ENCODE measurements around the gene AGAP1.
A peak's percentile ranks its signal among the peaks of the same experiment; 100 is the strongest.
"Not testable (repeated sequence)": the region's sequence is repeated elsewhere in the genome, so short reads cannot be mapped to it uniquely, and the experiment has no call there.

Gene AGAP1

DNA sequence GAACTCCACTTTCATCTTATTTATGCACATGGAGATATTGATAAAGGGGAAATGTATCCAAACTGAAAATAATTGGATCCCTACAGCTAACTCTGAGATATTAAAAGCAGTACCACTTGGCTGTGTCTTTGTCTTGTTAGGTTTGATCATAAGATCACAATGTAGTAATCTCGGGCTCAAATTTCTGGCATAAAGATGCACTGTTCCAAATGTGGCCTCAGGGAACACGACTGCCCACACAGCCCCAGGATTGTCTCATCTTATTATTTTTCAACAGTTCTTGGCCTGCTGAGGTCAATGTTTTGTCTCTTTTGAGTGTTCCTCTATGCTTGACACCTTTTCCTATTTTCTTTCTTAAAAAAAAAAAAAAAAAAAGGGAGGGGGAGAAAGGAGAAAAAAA lies 560.3 kb downstream of the AGAP1 start:
- no peak for DNase-seq

DNA sequence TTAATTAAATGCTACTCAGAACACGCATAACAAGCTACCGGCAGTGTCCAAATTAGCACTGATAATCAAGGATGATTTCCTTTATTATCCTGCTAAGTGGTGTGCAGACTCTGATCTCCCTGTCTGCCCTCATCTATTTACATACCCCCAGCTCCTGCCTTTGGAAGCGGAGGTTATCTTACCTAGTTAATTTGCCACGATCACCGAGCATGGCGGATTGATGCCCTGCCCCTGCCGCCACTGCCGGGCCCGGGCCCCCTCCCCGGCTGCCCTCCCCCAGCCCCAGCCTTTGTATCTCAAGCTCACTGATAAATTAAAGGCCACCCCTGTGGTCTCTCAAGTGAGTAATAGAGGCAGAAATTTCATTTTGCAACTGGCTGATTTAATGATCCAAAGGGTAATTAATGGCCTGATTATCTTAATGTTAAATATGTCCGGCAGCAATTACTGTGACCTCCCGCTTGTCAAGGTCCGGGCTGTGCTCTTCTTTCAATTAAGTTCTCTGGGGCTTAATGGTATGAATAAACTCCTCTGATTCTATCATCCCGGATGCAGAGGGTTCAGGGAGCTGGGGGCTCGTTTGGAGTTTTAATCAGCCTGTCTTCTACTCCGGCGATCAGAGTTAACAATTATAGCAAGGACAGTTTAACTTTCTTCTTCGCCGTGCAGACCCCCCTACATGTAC lies 560.9 kb downstream of the AGAP1 start:
- no peak for DNase-seq

DNA sequence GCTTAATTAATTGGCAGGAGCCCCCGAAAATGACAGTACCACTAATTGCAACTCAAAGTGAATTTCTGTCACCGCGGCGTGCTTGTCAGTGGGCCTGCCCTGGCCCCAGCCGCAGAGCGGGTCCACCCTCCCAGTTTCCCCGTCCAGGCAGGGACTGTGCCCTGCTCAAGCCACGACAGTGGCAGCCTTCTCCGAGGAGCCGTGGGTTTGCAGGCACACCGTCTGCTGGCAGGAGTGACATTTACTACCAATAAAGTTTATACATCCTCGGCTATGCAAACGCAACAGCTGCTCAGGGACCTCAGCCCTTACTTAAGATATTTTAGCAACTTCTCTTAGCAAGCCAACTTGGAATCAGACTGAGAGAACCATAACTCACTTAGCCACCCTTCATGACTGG lies 561.6 kb downstream of the AGAP1 start:
- no peak for DNase-seq

DNA sequence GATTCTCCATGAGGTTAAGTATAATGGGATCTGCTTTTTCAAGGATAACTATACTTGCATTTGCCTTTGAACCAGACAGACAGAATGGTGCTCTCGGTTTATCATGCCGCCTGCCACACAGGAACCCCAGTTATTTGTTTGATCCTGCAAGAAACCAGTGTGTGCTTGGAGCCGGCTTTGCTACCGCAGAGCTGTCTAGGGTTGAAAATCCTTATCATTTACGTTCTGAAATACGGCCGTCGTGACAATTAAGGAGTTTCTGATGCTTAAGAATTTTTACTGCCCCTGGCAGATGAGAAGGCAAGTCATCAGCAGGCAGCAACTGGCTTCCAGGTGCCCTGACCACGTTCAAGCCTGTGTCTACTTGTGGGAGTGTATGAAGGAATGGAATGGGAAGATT lies 562.3 kb downstream of the AGAP1 start:
- no peak for DNase-seq

DNA sequence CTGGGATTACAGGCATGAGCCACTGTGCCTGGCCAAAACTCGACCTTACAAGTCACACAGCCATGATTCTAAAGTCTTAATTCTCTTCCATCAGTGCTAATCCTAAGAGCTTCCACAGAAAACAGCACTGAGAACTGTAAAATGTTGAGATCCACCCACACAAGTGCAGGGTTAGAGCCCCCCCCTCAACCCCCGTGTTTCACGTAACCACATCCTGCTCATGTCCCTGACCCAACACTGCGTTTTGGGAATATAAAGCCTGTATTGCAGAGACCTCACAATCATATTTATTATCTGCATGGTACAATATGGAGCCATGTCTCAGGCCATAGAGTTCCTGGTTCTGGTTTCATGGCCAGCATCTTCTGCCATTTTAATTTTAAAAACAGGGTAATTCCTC lies 563.5 kb downstream of the AGAP1 start:
- no peak for DNase-seq

DNA sequence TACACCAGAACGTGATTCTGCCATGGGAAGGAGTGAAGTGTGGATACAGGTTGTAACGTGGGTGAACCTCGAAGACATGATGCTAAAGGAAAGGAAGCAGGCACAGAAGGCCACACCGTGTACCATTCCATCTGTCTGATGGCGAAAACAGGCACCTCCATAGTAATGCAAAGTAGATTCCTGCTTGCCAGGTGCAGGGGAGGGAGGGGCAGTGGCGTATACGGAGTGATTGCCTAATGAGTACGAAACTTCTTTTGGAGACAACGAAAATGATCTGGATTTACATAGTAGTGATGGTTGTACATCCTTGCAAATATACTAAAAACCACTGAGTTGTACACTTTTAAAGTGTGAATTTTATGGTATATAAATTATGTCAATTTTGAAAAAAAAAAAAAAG lies 567.7 kb downstream of the AGAP1 start:
- no peak for DNase-seq

DNA sequence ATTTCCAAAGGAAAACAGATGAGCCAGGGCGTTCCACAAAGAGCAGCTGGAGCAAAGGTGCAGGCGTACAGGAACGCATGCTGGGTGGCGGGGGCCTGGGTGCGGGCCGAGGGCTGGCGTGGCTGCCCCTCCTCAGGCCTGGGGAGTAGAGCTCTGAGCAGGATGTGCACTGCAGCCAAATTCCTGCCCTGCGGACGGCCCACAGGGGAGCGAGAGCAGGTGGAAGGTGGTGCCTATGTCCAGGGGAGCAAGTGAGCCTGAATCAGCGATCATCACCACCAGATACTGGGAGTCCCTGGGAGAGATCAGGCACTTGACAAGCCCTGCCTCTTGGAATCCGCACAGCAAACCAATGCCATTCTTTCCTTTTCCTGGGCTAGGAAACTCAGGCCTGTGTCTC lies 568.1 kb downstream of the AGAP1 start:
- DNase-seq, result no peak

DNA sequence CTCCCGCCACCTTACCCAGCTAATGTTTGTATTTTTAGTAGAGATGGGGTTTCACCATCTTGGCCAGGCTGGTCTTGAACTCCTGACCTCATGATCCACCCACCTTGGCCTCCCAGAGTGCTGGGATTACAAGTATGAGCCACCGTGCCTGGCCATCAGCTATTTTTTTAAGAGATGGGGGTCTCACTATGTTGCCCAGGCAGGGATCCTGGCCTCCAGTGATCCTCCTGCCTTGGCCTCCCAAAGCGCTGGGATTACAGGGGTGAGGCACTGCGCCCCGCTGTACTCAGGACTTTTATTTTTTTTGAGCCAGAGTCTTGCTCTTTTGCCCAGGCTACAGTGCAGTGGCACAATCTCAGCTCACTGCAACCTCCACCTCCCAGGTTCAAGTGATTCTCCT lies 569.0 kb downstream of the AGAP1 start:
- DNase-seq, result not testable (repeated sequence)

DNA sequence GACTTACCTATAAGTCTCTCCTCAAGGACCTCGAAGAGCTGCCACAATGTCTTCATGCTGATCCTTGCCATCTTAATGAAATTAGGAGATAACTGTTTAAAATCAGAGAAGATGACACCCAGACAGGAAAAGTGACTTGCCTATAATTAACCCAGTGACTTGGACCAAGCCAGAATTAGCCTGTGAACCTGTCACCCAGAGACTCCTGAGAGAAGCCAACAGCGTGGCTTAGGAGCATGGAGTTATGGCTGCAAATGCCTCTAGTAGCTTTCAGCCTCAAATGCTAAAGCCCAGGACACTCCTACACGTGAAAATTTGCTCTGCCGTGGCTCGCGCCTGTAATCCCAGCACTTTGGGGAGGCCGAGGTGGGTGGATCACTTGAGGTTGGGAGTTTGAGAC lies 570.2 kb downstream of the AGAP1 start:
- no peak for DNase-seq

DNA sequence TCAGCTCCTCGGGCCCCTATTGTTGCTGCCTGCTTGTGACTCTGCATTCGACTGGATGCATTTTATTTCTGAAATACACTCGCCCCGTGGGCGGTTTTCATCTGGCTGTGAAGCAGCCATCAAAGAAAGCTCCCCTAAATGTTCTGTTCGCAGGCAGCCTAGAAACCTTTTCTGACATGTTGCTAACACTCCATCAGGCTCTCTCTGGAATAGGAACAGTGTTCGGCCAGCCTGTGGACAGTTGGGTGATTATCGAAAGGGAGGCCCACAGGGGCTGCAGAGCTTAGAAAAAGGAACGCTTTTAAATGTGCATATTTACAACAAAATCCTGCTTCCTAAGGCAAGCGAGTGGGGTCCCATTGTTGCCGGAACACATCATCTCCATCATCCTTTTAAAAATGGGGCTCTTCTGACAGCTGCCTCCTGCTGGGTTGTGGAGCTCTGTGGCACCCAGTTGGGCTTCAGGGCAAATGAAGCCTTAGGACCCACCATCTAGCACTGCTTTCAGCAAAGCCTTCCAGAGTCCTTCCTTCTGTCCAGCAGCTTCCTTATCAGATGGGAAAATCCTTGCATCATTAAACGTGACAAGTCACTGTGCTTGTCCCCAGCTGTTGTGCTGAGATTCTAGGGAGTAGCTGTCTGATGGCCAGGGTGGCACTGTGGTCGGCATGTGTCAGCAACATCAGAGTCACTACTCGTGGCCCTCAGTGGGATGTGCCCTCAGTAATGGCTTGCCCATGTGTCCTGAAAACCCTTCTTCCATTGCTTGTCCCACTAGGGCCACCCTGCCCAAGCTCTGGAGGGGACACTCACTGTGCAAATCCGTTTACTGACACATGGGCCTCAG lies 571.7 kb downstream of the AGAP1 start:
- DNase-seq, result no peak

DNA sequence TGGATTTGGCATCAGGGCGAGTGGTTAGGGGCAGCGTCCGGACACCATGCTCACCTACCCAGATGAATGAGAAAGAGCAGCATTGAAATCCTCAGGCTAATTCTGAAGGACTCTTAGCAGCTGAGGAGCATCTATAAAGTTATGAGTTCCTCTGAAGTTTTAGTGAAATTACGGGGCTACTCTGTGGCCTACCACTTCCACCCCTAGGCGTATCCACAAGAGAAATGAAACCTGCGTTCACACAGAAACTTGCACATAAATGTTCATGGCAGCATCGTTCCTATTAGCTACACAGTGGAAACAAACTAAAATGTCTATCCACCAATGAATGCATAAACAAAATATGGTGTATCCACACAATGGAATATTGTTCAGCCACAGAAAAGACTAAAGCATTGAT lies 576.4 kb downstream of the AGAP1 start:
- no peak for DNase-seq

DNA sequence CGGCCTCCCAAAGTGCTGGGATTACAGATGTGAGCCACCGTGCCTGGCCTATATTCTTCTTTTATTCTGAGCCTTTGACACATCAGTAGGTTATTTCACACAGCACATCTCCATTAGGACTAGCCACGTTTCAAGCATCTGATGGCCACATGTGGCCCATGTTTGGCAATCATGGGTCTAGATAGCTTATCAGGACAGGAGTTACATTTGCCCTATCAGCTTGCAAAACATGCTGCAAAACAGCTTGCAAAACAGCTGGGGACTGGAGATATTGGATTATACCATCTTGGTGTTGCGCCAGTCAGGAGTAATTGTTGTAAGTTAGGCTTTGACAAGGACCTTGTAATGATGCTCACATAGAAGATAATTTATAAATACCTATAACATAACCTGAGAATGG lies 579.4 kb downstream of the AGAP1 start:
- no peak for DNase-seq

DNA sequence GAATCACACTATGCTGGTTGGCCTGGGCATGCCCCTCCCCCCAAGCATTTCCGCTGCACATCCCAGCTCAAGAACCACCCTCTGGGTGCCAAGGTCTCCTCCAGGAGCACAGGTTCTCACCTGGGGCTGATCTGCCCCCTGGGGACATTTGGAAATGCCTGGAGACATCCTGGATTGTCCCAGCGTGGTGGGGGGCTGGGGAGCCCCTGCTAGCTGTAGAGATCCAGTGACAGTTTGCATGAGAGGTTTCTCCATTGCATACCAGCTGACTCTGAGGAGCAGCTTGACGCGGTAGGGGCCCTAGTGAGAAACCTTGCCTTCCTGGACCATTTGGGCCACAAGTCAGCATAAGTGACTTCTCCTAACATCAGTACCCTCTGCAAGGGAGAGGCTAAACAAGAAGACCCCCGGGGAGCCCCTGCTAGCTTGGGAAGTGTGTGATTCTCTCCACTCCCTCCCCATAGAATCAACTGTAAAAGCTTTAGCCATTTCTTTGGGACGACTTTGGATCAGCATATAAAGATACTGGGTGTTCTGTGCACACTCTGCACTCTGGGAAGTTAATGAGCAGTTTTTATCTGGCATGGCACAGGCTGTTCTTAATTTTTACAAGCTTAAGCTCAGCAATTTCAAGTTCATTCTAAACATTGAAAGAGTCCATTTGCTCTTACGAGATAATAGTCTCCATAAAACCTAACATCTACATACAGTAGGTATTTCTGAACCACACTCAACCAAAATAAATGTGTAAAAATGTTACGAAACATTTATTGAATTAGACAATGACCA lies 580.2 kb downstream of the AGAP1 start:
- no peak for DNase-seq

DNA sequence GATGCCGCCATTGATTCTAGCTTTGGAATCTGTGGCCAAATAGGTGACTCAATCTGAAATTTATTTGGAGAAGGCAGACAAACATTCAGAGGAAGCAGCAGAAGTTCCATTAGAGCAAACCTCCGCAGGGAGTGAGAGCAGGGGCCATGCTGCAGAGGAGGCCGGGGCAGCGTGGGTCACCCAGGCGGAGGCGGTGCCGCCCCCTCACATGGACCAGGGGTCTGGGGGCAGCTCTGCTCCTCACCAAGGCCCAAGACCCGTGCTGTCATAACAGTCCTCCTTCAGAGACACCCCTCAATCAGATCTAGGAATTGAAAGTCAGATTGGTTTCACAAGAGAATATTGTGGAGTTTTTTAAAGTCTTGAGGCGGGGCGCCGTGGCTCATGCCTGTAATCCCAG lies 582.0 kb downstream of the AGAP1 start:
- no peak for DNase-seq

DNA sequence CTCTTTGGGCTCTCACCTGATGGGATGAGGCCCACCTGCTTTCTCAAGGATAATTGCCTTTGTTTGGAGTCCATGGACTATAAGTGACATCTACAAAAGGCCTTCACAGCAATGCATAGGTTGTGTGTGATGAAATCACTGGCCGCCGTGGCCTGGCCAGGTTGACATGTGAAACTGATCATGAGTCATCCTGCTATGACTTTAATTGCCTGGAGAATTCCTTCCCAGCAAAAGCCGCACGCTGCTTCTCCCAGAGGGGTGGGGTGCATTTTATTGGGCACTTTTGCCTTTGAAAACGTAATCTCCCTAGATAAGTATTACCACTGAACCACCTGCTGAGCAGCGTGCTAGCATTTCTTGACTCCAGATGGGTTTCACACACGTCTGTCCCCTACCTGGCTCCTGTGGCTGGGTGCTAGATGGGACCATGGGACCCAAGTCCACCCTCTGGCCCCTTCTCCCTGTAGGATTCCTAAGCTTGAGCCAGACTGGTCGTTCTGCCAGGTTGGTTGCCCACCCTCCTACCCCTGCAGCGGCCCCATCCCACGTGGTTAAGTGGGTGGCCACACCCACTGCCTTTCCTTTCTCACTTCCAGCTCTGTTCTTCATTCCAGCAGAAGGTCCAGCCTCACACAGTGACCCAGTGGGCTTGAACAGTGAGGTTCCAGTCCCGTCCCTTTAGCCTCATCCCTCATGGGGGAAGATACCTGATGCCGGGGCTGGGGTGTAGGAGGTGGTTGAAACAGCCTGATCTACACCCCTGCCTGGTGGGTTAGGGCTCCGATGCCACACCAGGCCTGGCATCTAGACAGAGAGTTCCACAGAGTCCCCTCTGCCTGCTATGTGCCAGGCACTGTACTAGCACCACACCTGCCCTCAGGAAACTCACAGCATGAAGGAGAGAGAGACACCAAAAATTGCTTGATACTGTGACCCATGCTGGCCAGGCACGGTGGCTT lies 584.7 kb downstream of the AGAP1 start:
- peak; percentile 48 for DNase-seq

DNA sequence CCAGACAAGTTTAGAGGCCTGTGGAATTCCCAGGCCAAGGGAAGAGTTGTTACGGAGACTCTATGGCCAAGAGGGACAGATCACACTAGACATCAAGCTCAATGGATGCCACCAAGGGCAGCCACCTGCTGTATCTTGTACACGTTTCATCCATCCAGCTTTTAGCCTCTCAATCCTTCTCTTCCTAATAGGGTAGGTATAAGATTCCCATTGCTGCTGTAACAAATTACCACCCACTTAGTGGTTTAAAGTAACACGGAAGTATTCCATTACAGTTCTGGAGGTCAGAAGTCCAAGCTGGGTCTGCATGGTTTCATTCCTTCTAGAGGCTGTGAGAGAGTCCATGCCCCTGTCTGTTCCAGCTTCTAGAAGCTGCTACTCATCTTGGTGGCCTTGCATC lies 586.6 kb downstream of the AGAP1 start:
- no peak for DNase-seq

DNA sequence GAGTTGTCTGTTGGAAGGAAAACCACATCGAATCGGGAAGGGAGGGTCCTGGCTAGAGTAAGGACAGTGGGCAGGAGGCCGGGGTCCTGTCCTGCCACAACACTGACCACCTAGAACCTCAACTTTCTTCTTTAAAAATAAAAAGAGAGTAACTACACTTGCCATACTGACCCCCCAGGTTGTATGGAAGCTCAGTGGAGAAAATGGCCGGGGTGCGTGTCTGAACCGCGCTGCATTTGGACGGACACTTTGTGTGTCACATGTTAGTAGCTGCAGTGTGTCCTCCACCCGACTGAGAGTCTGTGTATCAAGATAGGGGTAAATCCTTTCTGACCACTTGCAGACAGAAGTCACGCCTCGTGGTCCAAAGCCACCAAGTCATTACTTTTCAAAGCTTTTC lies 587.3 kb downstream of the AGAP1 start:
- DNase-seq, result no peak

DNA sequence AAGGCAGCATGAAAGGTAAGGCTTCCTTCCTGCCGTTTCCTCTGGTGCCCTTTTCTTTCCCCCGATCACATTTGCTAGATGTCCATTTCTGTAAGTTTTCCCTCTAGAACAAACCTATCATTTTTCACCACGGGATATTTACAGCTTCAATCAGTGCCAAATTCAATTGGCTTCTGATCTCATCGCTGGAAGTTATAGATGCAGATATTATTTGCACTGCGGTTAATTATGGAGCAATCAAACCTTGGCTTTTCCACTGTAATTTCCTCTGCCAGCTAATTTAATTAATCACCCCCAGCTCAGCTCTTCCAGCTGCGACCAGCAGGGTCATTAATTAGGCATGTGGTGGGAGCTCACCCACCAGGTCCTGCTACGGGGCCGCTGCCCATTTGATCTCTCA lies 588.2 kb downstream of the AGAP1 start:
- no peak for DNase-seq

DNA sequence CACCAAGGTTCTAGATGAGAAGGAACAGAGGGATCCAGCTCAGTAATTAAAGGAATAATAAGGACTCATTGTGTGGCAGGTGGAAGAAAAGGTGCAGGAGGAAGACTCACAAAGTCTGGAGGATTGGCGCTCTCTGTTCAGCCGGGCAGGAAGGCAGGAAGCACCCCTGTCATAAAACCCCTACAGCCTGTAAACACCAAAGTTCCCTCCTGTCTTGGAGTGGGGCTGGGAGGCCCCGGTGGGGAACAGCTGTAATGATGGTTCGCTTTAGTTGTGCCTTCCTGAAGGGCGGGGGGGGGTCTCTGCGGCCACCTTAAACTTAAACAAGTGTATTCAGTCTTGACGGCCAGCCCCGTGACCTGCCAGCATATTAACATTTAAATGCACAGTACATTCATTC lies 590.1 kb downstream of the AGAP1 start:
- no peak for DNase-seq

DNA sequence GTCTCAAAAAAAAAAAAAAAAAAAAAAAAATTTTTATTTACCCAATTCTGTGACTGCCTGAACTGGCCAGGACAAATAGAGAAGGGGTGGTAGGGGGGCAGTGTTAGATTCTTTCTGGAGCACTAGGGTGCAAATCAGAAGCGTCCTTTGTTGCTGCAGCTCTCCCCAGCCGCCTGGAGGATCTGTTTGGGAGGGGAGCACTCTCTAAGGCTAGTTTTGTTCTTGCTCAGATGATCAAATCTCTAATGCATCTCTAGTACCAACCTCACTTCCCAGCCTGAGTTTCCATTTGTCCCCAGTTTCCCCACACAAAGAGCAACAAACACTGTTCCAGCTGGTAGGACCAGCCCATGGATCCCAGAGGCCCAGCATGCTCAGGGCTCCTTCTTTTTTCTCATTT lies 591.4 kb downstream of the AGAP1 start:
- DNase-seq, result no peak

DNA sequence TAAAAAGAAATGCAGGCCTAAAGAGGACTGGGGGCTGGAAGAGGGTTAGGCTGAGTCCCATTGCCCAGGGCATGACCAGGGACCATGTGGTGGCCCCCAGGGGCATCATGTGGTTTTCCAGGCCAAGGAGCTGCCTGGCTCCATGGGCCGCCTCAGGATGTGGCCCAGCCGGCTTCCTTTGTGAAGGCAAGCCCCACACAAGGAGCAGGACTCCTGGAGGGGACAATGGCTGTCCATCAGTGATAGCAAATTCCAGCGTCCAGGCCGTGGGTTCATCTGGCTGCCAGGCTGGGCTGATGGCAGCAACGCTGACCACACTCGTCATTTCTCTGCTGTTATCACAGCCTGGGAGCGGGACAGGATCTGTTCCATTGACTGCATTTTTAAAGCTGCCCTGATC lies 591.8 kb downstream of the AGAP1 start:
- DNase-seq, result no peak

DNA sequence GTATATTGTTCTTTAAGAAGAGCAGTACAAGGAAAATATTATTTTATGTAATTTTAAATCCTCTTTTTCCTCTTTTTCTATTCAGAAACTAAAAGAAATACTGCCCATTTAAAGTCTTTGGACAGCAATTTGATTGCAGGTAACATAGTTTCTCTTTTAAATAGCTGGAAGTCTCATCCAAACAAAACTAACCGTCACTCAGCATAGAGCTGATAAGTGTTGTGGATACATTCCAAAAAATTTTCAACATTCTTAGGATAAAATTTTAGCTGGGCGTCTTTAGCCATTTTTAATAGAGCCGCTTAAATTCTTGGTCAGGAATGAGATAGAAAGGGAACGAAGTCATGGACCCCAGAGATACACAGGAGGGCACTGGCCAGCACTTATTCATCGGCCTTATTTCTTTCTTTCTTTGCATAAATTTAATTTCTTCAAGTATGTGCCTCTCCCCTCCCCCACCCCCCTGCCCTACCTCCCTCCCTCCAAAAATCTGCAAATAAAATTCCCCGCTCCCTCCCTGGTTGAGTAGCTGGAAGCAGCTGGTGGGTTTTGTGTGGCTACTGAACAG lies 592.6 kb downstream of the AGAP1 start:
- no peak for DNase-seq

Data from NCI-H226 (cell line).